Rectal smooth muscle tissue (tissue), 1 donor: Measurements from ENCODE around the gene NEK6.
A peak's percentile ranks its signal among the peaks of the same experiment; 100 is the strongest.
"Not testable (repeated sequence)": the region's sequence is repeated elsewhere in the genome, so short reads cannot be mapped to it uniquely, and the experiment has no call there.

Experiments
- H3K27ac ChIP-seq: one replicate; pipeline ENCODE4 v1.7.0; 2013; ENCODE audit warnings: low read depth, low read length, inconsistent platforms
- H3K27me3 ChIP-seq: one replicate; pipeline ENCODE4 v1.7.0; 2013; ENCODE audit warnings: low read length; ENCODE audit not compliant: control insufficient read depth, insufficient read depth
- H3K36me3 ChIP-seq: one replicate; pipeline ENCODE4 v1.7.0; 2013; ENCODE audit warnings: low read length; ENCODE audit not compliant: control insufficient read depth, insufficient read depth
- H3K4me1 ChIP-seq: one replicate; pipeline ENCODE4 v1.7.0; 2013; ENCODE audit warnings: low read length; ENCODE audit not compliant: control insufficient read depth, insufficient read depth
- H3K4me3 ChIP-seq: one replicate; pipeline ENCODE4 v1.7.0; 2013; ENCODE audit warnings: low read length
- H3K9ac ChIP-seq: one replicate; pipeline ENCODE4 v1.7.0; 2013; ENCODE audit warnings: low read length

The NEK6 gene

GRCh38 chr9:124239249-124240073, 18.3 kb upstream of the NEK6 start:
- no peak overlapping the region for H3K27ac ChIP-seq
- no peaks in the 10 kb centered on the region for H3K27me3 ChIP-seq
- H3K9ac ChIP-seq = no peak overlapping the region
- H3K4me3 ChIP-seq = no peak overlapping the region
- H3K36me3 ChIP-seq = no peaks in the 10 kb centered on the region
- H3K4me1 ChIP-seq = no peaks in the 10 kb centered on the region

DNA sequence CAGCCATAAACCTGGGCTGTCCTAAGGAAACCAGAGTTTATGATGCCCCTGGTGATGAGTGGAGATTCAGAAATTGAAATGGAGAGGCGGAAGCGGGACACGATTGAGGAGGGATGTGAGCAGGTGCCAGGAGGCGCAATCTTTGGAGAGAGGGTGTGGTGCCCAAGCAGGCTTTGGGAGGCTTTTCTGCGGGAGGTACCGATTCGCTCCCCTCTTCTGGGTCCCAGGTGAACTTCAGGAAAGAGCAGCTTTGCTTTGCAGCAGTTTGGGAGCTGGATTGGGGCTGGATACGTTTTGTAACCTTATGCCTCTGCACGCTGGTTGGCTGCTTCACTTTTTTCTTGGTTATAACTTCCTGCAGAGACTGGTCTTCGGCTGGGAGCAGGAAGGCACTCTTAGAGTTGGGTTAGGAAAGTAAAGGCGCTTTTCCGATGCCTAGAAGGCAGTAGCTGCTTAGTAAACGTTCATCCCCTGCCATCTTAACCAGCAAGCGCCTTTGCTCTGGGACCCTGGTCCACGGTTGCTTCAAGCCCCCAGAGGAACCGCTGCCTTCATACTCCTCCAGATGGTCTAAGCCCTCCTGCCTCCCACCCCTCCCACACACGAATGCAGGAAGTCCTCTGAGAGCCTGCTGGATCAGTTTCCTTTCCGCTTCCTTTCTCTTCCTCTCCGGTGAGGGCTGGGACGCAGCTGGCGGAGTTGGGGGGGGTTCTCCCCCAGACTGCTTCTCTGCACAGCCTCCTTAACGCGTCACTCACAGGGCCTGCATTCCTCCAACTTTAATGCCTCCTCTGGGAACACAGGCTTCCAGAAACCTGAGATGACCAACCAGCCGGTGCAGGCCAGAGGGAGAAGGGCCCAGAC, 15.2 kb upstream of the NEK6 start:
- H3K27ac ChIP-seq = peak overlapping the region; percentile 15
- H3K9ac ChIP-seq = no peak overlapping the region
- H3K4me3 ChIP-seq = peak overlapping the region; percentile 57
- no peaks in the 10 kb centered on the region for H3K36me3 ChIP-seq
- no peaks in the 10 kb centered on the region for H3K4me1 ChIP-seq
- H3K27me3 ChIP-seq = no peaks in the 10 kb centered on the region

DNA sequence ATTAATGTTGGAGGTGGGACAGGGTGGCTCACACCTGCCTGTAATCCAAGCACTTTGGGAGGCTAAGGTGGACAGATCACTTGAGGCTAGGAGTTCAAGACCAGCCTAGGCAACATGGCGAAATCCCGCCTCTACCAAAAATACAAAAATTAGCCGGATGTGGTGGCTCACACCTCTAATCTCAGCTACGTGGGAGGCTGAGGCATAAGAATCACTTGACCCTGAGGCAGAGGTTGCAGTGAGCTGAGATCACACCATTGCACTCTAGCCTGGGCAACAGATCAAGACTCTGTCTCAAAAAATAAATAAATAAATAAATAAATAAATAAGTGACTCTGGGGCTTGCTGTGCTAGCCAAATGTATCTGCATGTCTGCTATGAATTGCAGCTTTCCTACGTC, 10.4 kb upstream of the NEK6 start:
- H3K9ac ChIP-seq, H3K27ac ChIP-seq, H3K36me3 ChIP-seq, H3K4me3 ChIP-seq, H3K27me3 ChIP-seq, H3K4me1 ChIP-seq: not testable (repeated sequence)

DNA sequence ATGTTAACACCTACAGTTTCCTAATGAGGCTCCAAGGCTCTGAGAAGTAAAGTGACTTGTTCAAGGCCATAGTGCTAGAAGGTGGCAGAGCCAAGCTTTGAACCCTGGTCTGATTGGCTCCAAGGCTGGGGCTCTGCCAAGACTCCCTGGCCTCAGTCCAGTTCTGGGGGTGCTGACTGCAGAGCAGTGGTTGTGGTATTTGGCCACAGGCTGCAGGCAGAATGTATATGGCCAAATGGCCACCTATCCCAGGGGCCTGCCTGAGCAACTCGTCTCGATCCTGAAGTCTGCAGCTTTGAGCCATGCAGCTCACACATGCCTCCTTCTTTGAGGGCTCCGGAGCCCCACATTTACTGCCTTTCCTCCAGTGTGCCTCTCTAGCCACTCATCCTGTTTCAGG, 9.7 kb upstream of the NEK6 start:
- Histone ChIP-seq H3K4me1 (no peaks in the 10 kb centered on the region), H3K9ac (no peak overlapping the region), H3K4me3 (no peak overlapping the region), H3K27me3 (no peaks in the 10 kb centered on the region), H3K36me3 (no peaks in the 10 kb centered on the region), H3K27ac (no peak overlapping the region)

DNA sequence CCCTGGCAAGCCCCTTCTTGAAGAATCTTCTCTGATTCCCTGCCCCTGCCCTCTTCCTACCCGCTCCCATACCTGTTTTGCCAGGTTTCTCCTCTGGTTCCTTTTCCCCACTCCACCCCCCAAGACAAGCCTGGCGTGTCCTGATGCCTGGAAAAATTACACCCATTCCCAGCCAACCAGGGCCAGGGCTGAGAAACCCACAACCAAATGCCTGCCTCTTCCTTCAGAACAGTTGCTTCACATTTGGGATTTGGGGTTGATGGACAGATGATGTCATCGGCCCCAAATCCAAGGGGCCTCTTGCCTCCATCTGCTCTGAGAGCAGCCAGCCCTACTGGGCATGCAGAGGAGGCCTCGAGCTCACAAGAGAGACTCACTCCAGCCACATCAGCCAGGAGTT, 8.8 kb upstream of the NEK6 start:
- no peaks in the 10 kb centered on the region for H3K36me3 ChIP-seq
- H3K27me3 ChIP-seq = no peaks in the 10 kb centered on the region
- no peak overlapping the region for H3K27ac ChIP-seq
- no peaks in the 10 kb centered on the region for H3K4me1 ChIP-seq
- no peak overlapping the region for H3K9ac ChIP-seq
- H3K4me3 ChIP-seq = no peak overlapping the region

- Histone ChIP-seq H3K36me3 (no peaks in the 10 kb centered on the region), H3K27me3 (no peaks in the 10 kb centered on the region), H3K4me3 (no peak overlapping the region), H3K9ac (no peak overlapping the region), H3K27ac (no peak overlapping the region), H3K4me1 (no peaks in the 10 kb centered on the region)
These were observed 6.5 kb upstream of the NEK6 start for GRCh38 chr9:124251204-124251603.

DNA sequence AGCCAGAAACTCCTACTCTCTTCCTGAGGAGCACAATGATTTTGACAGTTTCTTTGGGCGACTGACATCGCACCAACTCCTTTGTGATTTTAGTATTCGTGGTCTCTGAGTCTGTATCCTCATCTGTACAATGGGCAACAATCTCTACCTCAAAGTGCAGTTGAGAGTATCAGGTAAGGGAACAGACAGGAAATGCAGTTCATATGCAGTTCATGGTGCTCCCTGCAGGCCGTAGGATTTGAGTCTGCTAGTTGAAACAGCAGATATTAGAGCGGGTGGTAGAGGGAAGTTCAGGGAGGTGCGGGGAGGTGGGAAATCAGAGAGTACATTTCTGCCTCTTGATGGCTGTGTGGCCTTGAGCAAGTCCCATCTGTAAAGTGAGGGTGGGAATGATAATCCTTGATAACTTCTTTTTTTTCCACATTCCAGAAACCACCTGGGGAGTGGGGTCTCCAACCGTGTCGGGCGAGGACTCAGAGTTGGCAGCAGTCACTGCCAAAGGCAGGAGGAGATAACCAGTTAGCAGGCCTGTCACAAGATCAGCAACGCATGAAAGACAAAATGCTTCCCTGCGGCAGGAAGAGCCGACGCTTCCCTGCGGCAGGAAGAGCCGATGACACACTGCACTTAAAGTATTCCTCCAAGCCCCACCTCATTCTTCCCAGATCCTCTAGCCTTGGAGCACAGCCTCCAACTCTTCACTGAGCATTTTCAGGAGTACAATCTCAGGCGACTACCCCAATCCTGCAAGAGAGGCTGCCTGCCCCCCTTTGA, 6.0 kb upstream of the NEK6 start:
- no peaks in the 10 kb centered on the region for H3K4me1 ChIP-seq
- no peaks in the 10 kb centered on the region for H3K27me3 ChIP-seq
- H3K27ac ChIP-seq = no peak overlapping the region
- H3K4me3 ChIP-seq = no peak overlapping the region
- no peaks in the 10 kb centered on the region for H3K36me3 ChIP-seq
- no peak overlapping the region for H3K9ac ChIP-seq

- not testable (repeated sequence) for H3K27me3 ChIP-seq
These were observed 4.9 kb upstream of the NEK6 start for GRCh38 chr9:124252878-124253277.

DNA sequence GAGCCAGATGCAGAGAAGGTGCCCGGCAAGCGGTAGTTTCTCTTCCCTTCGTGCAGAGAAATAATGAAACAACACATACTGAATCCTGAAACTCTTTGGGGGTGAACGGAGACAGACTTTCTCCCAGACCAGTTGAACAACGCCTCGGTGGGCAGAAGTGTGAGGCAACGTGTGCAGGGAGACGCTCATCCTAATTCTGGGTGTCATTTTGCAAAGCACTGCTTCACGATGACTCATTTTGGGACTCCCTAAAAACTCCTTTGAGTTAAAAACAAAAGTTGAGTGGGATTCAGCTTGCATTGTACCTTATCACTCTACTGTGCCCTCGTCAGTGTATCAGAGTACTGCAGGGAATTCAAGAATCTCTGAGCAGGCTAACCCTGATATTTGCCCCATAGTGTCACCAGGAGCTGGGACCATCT, 3.5 kb upstream of the NEK6 start:
- Histone ChIP-seq H3K27me3 (no peaks in the 10 kb centered on the region), H3K36me3 (no peaks in the 10 kb centered on the region), H3K4me3 (no peak overlapping the region), H3K4me1 (peaks cover 5% of the 10 kb centered on the region), H3K27ac (no peak overlapping the region), H3K9ac (no peak overlapping the region)

More at GRCh38 chr9:124252878-124253277, 4.9 kb upstream of the NEK6 start:
- H3K36me3 ChIP-seq, H3K27ac ChIP-seq, H3K9ac ChIP-seq, H3K4me3 ChIP-seq, H3K4me1 ChIP-seq: not testable (repeated sequence)

GRCh38 chr9:124255222-124255621, 2.5 kb upstream of the NEK6 start:
- Histone ChIP-seq H3K27me3 (no peaks in the 10 kb centered on the region), H3K9ac (no peak overlapping the region), H3K4me1 (peaks cover 10% of the 10 kb centered on the region), H3K27ac (no peak overlapping the region), H3K4me3 (no peak overlapping the region), H3K36me3 (no peaks in the 10 kb centered on the region)

DNA sequence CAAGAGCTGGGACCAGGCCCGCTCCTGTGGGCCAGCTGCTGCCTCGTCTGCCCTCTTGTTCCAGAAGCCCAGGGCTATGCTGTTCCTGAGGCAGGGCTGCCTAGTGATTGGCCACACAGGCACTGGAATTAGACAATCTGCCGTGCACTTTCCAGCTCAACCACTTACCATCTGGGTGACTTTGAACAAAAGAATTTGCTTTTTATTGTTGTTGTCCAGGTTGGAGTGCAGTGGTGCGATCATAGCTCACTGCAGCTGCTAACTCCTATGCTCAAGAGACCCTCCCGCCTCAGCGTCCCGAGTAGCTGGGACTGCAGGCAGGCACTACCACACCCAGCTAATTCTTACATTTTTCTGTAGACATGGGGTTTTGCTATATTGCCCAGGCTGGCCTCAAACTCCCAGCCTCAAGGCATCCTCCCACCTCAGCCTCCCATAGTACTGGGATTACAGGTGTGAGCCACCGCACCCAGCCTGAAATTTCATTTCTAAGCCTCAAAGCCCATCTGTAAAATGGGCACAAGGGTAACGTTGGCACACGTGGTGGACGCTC, 1.2 kb upstream of the NEK6 start:
- H3K27ac ChIP-seq = no peak overlapping the region
- H3K4me3 ChIP-seq = no peak overlapping the region
- no peak overlapping the region for H3K9ac ChIP-seq
- no peaks in the 10 kb centered on the region for H3K36me3 ChIP-seq
- no peaks in the 10 kb centered on the region for H3K27me3 ChIP-seq
- peaks cover 21% of the 10 kb centered on the region for H3K4me1 ChIP-seq
